Neural progenitor cell (in vitro differentiated cells): Measurements from ENCODE around the gene NATD1. TPM values are rescaled to one million over a fixed set of nuclear protein-coding genes. Genes with fewer than 3 reads are reported as not detected.

Source experiments
- DNase-seq: peaks from one replicate; pipeline ENCODE4 v3.0.0-alpha.2; 2016; ENCODE audit warnings: low spot score
- H2AFZ ChIP-seq: fragments of 200-600 bp; sonication (generic); replicated peaks from 2 replicates; pipeline ENCODE4 v1.6.1; 2016; ENCODE audit warnings: antibody characterized with exemption
- H3F3A ChIP-seq: fragments of 200-600 bp; sonication (generic); 2 replicates; pipeline ENCODE4 v1.6.1; 2016; ENCODE audit warnings: antibody characterized with exemption, low read depth
- H3K27ac ChIP-seq: fragments of 200-600 bp; sonication (generic); 2 replicates; pipeline ENCODE4 v1.5.1; 2016; ENCODE audit warnings: mild to moderate bottlenecking
- H3K27me3 ChIP-seq: fragments of 200-600 bp; sonication (generic); 2 replicates; pipeline ENCODE4 v1.6.1; 2016; ENCODE audit warnings: mild to moderate bottlenecking, moderate library complexity
- H3K36me3 ChIP-seq: fragments of 200-600 bp; sonication (generic); 2 replicates; pipeline ENCODE4 v1.5.1; 2016
- H3K4me1 ChIP-seq: fragments of 200-600 bp; sonication (generic); 2 replicates; pipeline ENCODE4 v1.6.1; 2016; ENCODE audit warnings: mixed run types
- H3K4me2 ChIP-seq: fragments of 200-600 bp; sonication (generic); 2 replicates; pipeline ENCODE4 v1.6.1; 2016
- H3K4me3 ChIP-seq: fragments of 200-600 bp; sonication (generic); 2 replicates; pipeline ENCODE4 v1.5.1; 2016
- H3K79me2 ChIP-seq: fragments of 200-600 bp; sonication (generic); 2 replicates; pipeline ENCODE4 v1.6.1; 2016; ENCODE audit warnings: low read depth
- H3K9ac ChIP-seq: fragments of 200-600 bp; sonication (generic); 2 replicates; pipeline ENCODE4 v1.6.1; 2016
- H3K9me3 ChIP-seq: fragments of 200-600 bp; sonication (generic); 2 replicates; pipeline ENCODE4 v1.5.1; 2016; ENCODE audit warnings: low read depth
- H4K20me1 ChIP-seq: fragments of 200-600 bp; sonication (generic); 2 replicates; pipeline ENCODE4 v1.6.1; 2016; ENCODE audit warnings: low read depth
- H3K27ac Mint-ChIP-seq: 3 replicates; pipeline ENCODE4 v1.8.0; 2021; ENCODE audit warnings: mixed read lengths
- H3K27me3 Mint-ChIP-seq: 2 replicates; pipeline ENCODE4 v1.8.0; 2022; ENCODE audit warnings: low read depth, mild to moderate bottlenecking, inconsistent platforms, moderate library complexity, mixed read lengths; ENCODE audit not compliant: insufficient read depth
- H3K36me3 Mint-ChIP-seq: 3 replicates; pipeline ENCODE4 v1.8.0; 2021; ENCODE audit warnings: mixed read lengths
- H3K4me1 Mint-ChIP-seq: 3 replicates; pipeline ENCODE4 v1.8.0; 2021; ENCODE audit warnings: mixed read lengths
- H3K4me3 Mint-ChIP-seq: 3 replicates; pipeline ENCODE4 v1.8.0; 2021; ENCODE audit warnings: mild to moderate bottlenecking, moderate library complexity, mixed read lengths
- H3K9me3 Mint-ChIP-seq: 3 replicates; pipeline ENCODE4 v1.8.0; 2020; ENCODE audit warnings: mixed read lengths
- CTCF ChIP-seq: fragments of 200-600 bp; sonication (generic); IDR thresholded peaks from 2 replicates; pipeline ENCODE4 v1.5.1; 2017; ENCODE audit warnings: antibody characterized with exemption, mild to moderate bottlenecking
- EZH2 ChIP-seq: fragments of 200-600 bp; sonication (generic); IDR thresholded peaks from 2 replicates; pipeline ENCODE4 v1.6.1; 2017; ENCODE audit warnings: antibody characterized with exemption, mild to moderate bottlenecking, moderate library complexity
- EZH2phosphoT487 ChIP-seq: fragments of 200-600 bp; sonication (generic); IDR thresholded peaks from 2 replicates; pipeline ENCODE4 v1.6.1; 2017; ENCODE audit warnings: antibody characterized with exemption
- total RNA-seq: library from RNA; depleted of rRNA; stranded (reverse); fragments of >200 nt; gene quantifications from 2 replicates; pipeline ENCODE4 v1.2.3, GENCODE V29; 2015; ENCODE audit warnings: low replicate concordance

Gene NATD1
- total RNA-seq, 1 donor from 2014 or later, result 4.3 TPM

- no peaks in the 10 kb centered on the region for H3K9me3 ChIP-seq
- H3K27me3 Mint-ChIP-seq, result no peaks in the 10 kb centered on the region
- no peaks in the 10 kb centered on the region for H4K20me1 ChIP-seq
- no peak overlapping the region for H3K9ac ChIP-seq
- peaks cover 5% of the 10 kb centered on the region for H3K9me3 Mint-ChIP-seq
- no peak for TF ChIP-seq CTCF
- TF ChIP-seq EZH2, result no peak
- no peak for TF ChIP-seq EZH2phosphoT487
- H3K36me3 Mint-ChIP-seq, result peaks cover 7% of the 10 kb centered on the region
- no peak overlapping the region for H3K27ac ChIP-seq
- no peak overlapping the region for H3K4me2 ChIP-seq
- no peak overlapping the region for H3K27ac Mint-ChIP-seq
- no peak overlapping the region for H2AFZ ChIP-seq
- H3F3A ChIP-seq, result peaks cover 14% of the 10 kb centered on the region
- no peak for DNase-seq
- H3K4me3 ChIP-seq, result no peak overlapping the region
- no peak overlapping the region for H3K4me3 Mint-ChIP-seq
- H3K36me3 ChIP-seq, result no peaks in the 10 kb centered on the region
- H3K27me3 ChIP-seq, result no peaks in the 10 kb centered on the region
- peaks cover 17% of the 10 kb centered on the region for H3K4me1 Mint-ChIP-seq
- H3K79me2 ChIP-seq, result no peaks in the 10 kb centered on the region
- H3K4me1 ChIP-seq, result peaks cover 8% of the 10 kb centered on the region
Measured at GRCh38 chr17:21218831-21219380, 34.3 kb downstream of the NATD1 start.

- Mint-ChIP-seq H3K27ac (no peak overlapping the region), H3K27me3 (no peaks in the 10 kb centered on the region), H3K9me3 (peaks cover 4% of the 10 kb centered on the region), H3K4me3 (no peak overlapping the region), H3K4me1 (peaks cover 20% of the 10 kb centered on the region), H3K36me3 (peaks cover 7% of the 10 kb centered on the region)
- no peak overlapping the region for H3K27ac ChIP-seq
- H3K4me2 ChIP-seq, result no peak overlapping the region
- peaks cover 5% of the 10 kb centered on the region for H4K20me1 ChIP-seq
- DNase-seq, result peak; percentile 24
- H3K79me2 ChIP-seq, result peaks cover 8% of the 10 kb centered on the region
- TF ChIP-seq CTCF (no peak), EZH2phosphoT487 (no peak), EZH2 (no peak)
- peaks cover 8% of the 10 kb centered on the region for H3K4me1 ChIP-seq
- peaks cover 14% of the 10 kb centered on the region for H3F3A ChIP-seq
- no peak overlapping the region for H3K4me3 ChIP-seq
- no peak overlapping the region for H3K9ac ChIP-seq
- H3K27me3 ChIP-seq, result no peaks in the 10 kb centered on the region
- no peaks in the 10 kb centered on the region for H3K36me3 ChIP-seq
- no peak overlapping the region for H2AFZ ChIP-seq
- no peaks in the 10 kb centered on the region for H3K9me3 ChIP-seq
Measured at GRCh38 chr17:21218101-21218500, 35.1 kb downstream of the NATD1 start.

- Histone ChIP-seq H3F3A (peaks cover 14% of the 10 kb centered on the region), H4K20me1 (peaks cover 12% of the 10 kb centered on the region), H3K36me3 (no peaks in the 10 kb centered on the region), H3K4me3 (no peak overlapping the region), H3K79me2 (peaks cover 15% of the 10 kb centered on the region), H3K4me1 (peaks cover 14% of the 10 kb centered on the region), H3K27ac (no peak overlapping the region), H3K27me3 (no peaks in the 10 kb centered on the region), H3K9me3 (no peaks in the 10 kb centered on the region), H2AFZ (no peak overlapping the region), H3K9ac (no peak overlapping the region), H3K4me2 (no peak overlapping the region)
- Mint-ChIP-seq H3K27me3 (no peaks in the 10 kb centered on the region), H3K4me1 (peaks cover 26% of the 10 kb centered on the region), H3K4me3 (no peak overlapping the region), H3K27ac (no peak overlapping the region), H3K36me3 (peaks cover 4% of the 10 kb centered on the region), H3K9me3 (no peaks in the 10 kb centered on the region)
- no peak for DNase-seq
- TF ChIP-seq EZH2, result no peak
- TF ChIP-seq CTCF, result no peak
- no peak for TF ChIP-seq EZH2phosphoT487
Measured at GRCh38 chr17:21217346-21217745, 35.9 kb downstream of the NATD1 start.
